ENCODE measurements around the gene STRA6. TPM values are rescaled to one million over a fixed set of nuclear protein-coding genes. Genes with fewer than 3 reads are reported as not detected.
"Not testable (repeated sequence)": the region's sequence is repeated elsewhere in the genome, so short reads cannot be mapped to it uniquely, and the experiment has no call there.

The STRA6 gene
- polyA plus RNA-seq, 1 of the 3 experiments (the other 2 are of a cell fraction): 27.9 TPM

- H3K79me2 ChIP-seq (ENCODE audit: insufficient read depth): no peaks in the 10 kb centered on the region
- DNase-seq: no peak
- H2AFZ ChIP-seq (ENCODE audit: low read depth): no peak overlapping the region
- H3K4me2 ChIP-seq: no peak overlapping the region
- WGBS (ENCODE audit: low lambda C conversion rate): 100% methylated on average over 1 of the region's 1 CpG
- H3F3A ChIP-seq (replicated peaks; ENCODE audit: insufficient read depth): peaks cover 3% of the 10 kb centered on the region
- H3K27ac ChIP-seq (ENCODE audit: low read depth in 2 of 2, low read length in 1 of 2): no peak overlapping the region
- no peaks in the 10 kb centered on the region for H3K9me2 ChIP-seq
- H3K4me1 ChIP-seq (ENCODE audit: control insufficient read depth in 1 of 2, insufficient read depth in 2 of 2, low read depth in 1 of 2, low read length in 1 of 2): peaks cover 0 to 13% of the 10 kb centered on the region in 2 experiments; a peak in 1 of 4 replicates
- no peaks in the 10 kb centered on the region for H3K9me3 ChIP-seq
- ChIA-PET CTCF (interaction anchor here (0.7 to 1.2 kb wide), 2 partner anchors 142 to 257 kb away, joined by 3 to 4 read pairs; no protein-coding TSS in a partner anchor), POLR2A (interaction anchor here (1.5 kb wide), 1 partner anchor 9 kb away, joined by 4 read pairs; no protein-coding TSS in a partner anchor)
- H3K36me3 ChIP-seq (replicated peaks in 1 of 2; ENCODE audit: control insufficient read depth in 1 of 2, insufficient read depth in 2 of 2, low read length in 1 of 2): no peaks in the 10 kb centered on the region
- no peak for TF ChIP-seq RFX5 (IDR thresholded peaks at IDR 0.05; ENCODE audit: low read length)
- TF ChIP-seq SIN3A (IDR thresholded peaks at IDR 0.05; ENCODE audit: borderline replicate concordance, low read depth, low read length): no peak
- no peak for TF ChIP-seq ZBTB33 (IDR thresholded peaks at IDR 0.05; ENCODE audit: borderline replicate concordance, low read depth)
- no peak for TF ChIP-seq FOXM1 (IDR thresholded peaks at IDR 0.05; ENCODE audit: low read depth)
- no peak for TF ChIP-seq MAX (IDR thresholded peaks at IDR 0.05; ENCODE audit: low read depth)
- TF ChIP-seq EZH2phosphoT487 (IDR thresholded peaks at IDR 0.05; ENCODE audit: borderline replicate concordance, low read depth): no peak
- no peak for TF ChIP-seq NRF1 (IDR thresholded peaks at IDR 0.05; ENCODE audit: low read depth, low read length)
- no peak for TF ChIP-seq FOSL2 (IDR thresholded peaks at IDR 0.05; ENCODE audit: borderline replicate concordance, low read depth)
- no peak overlapping the region for H3K9ac ChIP-seq
- H4K20me1 ChIP-seq (ENCODE audit: insufficient read depth): no peaks in the 10 kb centered on the region
- no peak overlapping the region for H3K4me3 ChIP-seq (ENCODE audit: low read depth in 2 of 2, low read length in 1 of 2)
- no peaks in the 10 kb centered on the region for H3K27me3 ChIP-seq (ENCODE audit: insufficient read depth)
Observed at GRCh38 chr15:74165461-74165860, 37.1 kb downstream of the STRA6 start.

GRCh38 chr15:74162195-74162536 lies 40.4 kb downstream of the STRA6 start:
- peaks cover 2 to 10% of the 10 kb centered on the region in 2 experiments; a peak in 2 of 4 replicates for H3K4me1 ChIP-seq (ENCODE audit: control insufficient read depth in 1 of 2, insufficient read depth in 2 of 2, low read depth in 1 of 2, low read length in 1 of 2)
- H3F3A ChIP-seq (replicated peaks; ENCODE audit: insufficient read depth); H3K9me2 ChIP-seq; H3K36me3 ChIP-seq (replicated peaks in 1 of 2; ENCODE audit: control insufficient read depth in 1 of 2, insufficient read depth in 2 of 2, low read length in 1 of 2); H3K79me2 ChIP-seq (ENCODE audit: insufficient read depth); H2AFZ ChIP-seq (ENCODE audit: low read depth); H4K20me1 ChIP-seq (ENCODE audit: insufficient read depth); H3K4me2 ChIP-seq; H3K27ac ChIP-seq (ENCODE audit: low read depth in 2 of 2, low read length in 1 of 2); H3K9ac ChIP-seq; H3K4me3 ChIP-seq (ENCODE audit: low read depth in 2 of 2, low read length in 1 of 2); H3K9me3 ChIP-seq; H3K27me3 ChIP-seq (ENCODE audit: insufficient read depth); DNase-seq: not testable (repeated sequence)
- ChIA-PET POLR2A (interaction anchor here (0.8 to 1.1 kb wide), 2 partner anchors 12 to 15 kb away, joined by 3 to 4 read pairs; no protein-coding TSS in a partner anchor), CTCF (interaction anchor here (0.8 to 7.7 kb wide), 7 partner anchors 11 to 146 kb away, joined by 3 to 39 read pairs (median 6); partner anchors contain the start of genes ISLR and STRA6)
- WGBS (ENCODE audit: low lambda C conversion rate): 88% methylated on average over 3 of the region's 3 CpGs

GRCh38 chr15:74160390-74160789 lies 42.2 kb downstream of the STRA6 start:
- H3K27ac ChIP-seq (ENCODE audit: low read depth in 2 of 2, low read length in 1 of 2); DNase-seq; H3K4me2 ChIP-seq; H3K9me3 ChIP-seq; H3K9me2 ChIP-seq; H3K36me3 ChIP-seq (replicated peaks in 1 of 2; ENCODE audit: control insufficient read depth in 1 of 2, insufficient read depth in 2 of 2, low read length in 1 of 2); H3K79me2 ChIP-seq (ENCODE audit: insufficient read depth); H3K9ac ChIP-seq; H2AFZ ChIP-seq (ENCODE audit: low read depth); H3K4me3 ChIP-seq (ENCODE audit: low read depth in 2 of 2, low read length in 1 of 2); H3K27me3 ChIP-seq (ENCODE audit: insufficient read depth); H4K20me1 ChIP-seq (ENCODE audit: insufficient read depth): not testable (repeated sequence)
- Histone ChIP-seq H3K4me1 (ENCODE audit: control insufficient read depth in 1 of 2, insufficient read depth in 2 of 2, low read depth in 1 of 2, low read length in 1 of 2) (peaks cover 12 to 28% of the 10 kb centered on the region in 2 experiments; a peak in 3 of 4 replicates), H3F3A (replicated peaks; ENCODE audit: insufficient read depth) (peaks cover 16% of the 10 kb centered on the region)
- ChIA-PET POLR2A (interaction anchor here (0.5 to 1.2 kb wide), 2 partner anchors 40 to 44 kb away, joined by 3 to 4 read pairs; no protein-coding TSS in a partner anchor), CTCF (interaction anchor here (1.1 to 7.7 kb wide), 3 partner anchors 9 to 32 kb away, joined by 3 to 39 read pairs (median 3); partner anchors contain the start of gene ISLR)
- 81% methylated on average over 3 of the region's 3 CpGs for WGBS (ENCODE audit: low lambda C conversion rate)
